ENCODE results near the gene FBP2.

The FBP2 gene

DNA sequence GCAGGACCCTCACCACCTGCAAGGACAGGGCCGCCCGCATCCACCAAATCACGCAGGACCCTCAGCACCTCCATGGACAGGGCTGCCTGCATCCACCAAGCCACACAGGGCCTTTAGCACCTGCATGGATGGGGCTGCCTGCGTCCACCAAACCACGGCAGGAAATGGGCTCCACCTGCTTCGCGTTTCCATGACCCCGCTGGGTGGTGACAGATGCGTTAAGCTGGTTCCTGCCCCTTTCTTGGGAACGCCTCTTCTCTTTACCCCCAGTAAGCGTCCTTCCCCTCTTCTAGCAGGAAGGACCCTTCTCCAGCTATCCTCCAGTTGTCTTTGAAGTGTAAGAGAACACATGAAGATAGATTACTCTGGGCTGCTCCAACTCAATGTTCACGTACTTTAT lies 32.2 kb upstream of the FBP2 start:
- Histone ChIP-seq H3K4me3 (ENCODE audit: low read length) (no peak overlapping the region), H3K36me3 (ENCODE audit: control insufficient read depth, low read depth, low read length) (no peaks in the 10 kb centered on the region), H3K9ac (ENCODE audit: low read length) (no peak overlapping the region), H3K27me3 (ENCODE audit: control insufficient read depth, insufficient read depth, low read length) (no peaks in the 10 kb centered on the region), H3K9me3 (ENCODE audit: control insufficient read depth, low read depth, low read length) (no peaks in the 10 kb centered on the region), H3K27ac (ENCODE audit: low read length) (no peak overlapping the region), H3K4me1 (ENCODE audit: control insufficient read depth, low read depth, low read length) (peaks cover 13% of the 10 kb centered on the region)

DNA sequence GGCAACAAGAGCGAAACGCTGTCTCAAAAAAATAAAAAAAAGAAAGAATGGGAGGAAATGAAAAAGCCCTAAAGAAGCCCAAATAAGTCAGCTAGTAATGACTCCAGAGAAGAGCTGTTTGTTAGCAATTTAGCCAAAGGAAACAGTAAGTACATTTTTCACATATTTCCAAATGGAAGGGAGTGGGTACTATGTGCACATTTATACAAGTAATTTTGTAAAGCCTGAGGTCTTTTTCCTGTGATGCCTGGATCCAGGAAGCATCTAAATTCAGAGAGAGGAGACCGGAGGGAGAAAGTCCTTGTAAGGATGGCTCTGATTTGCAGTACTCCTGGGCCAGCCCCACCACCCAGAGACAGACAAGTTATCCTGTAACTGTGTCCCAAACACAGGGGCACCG lies 31.0 kb upstream of the FBP2 start:
- no peak overlapping the region for H3K27ac ChIP-seq (ENCODE audit: low read length)
- H3K9me3 ChIP-seq (ENCODE audit: control insufficient read depth, low read depth, low read length) = no peaks in the 10 kb centered on the region
- H3K27me3 ChIP-seq (ENCODE audit: control insufficient read depth, insufficient read depth, low read length) = no peaks in the 10 kb centered on the region
- H3K4me3 ChIP-seq (ENCODE audit: low read length) = no peak overlapping the region
- no peak overlapping the region for H3K9ac ChIP-seq (ENCODE audit: low read length)
- no peaks in the 10 kb centered on the region for H3K36me3 ChIP-seq (ENCODE audit: control insufficient read depth, low read depth, low read length)
- peaks cover 4% of the 10 kb centered on the region for H3K4me1 ChIP-seq (ENCODE audit: control insufficient read depth, low read depth, low read length)

GRCh38 chr9:94623253-94623652 lies 29.6 kb upstream of the FBP2 start:
- peaks cover under 1% of the 10 kb centered on the region for H3K4me1 ChIP-seq (ENCODE audit: control insufficient read depth, low read depth, low read length)
- H3K27ac ChIP-seq (ENCODE audit: low read length) = no peak overlapping the region
- no peak overlapping the region for H3K4me3 ChIP-seq (ENCODE audit: low read length)
- H3K9me3 ChIP-seq (ENCODE audit: control insufficient read depth, low read depth, low read length) = no peaks in the 10 kb centered on the region
- H3K9ac ChIP-seq (ENCODE audit: low read length) = no peak overlapping the region
- no peaks in the 10 kb centered on the region for H3K36me3 ChIP-seq (ENCODE audit: control insufficient read depth, low read depth, low read length)
- no peaks in the 10 kb centered on the region for H3K27me3 ChIP-seq (ENCODE audit: control insufficient read depth, insufficient read depth, low read length)

DNA sequence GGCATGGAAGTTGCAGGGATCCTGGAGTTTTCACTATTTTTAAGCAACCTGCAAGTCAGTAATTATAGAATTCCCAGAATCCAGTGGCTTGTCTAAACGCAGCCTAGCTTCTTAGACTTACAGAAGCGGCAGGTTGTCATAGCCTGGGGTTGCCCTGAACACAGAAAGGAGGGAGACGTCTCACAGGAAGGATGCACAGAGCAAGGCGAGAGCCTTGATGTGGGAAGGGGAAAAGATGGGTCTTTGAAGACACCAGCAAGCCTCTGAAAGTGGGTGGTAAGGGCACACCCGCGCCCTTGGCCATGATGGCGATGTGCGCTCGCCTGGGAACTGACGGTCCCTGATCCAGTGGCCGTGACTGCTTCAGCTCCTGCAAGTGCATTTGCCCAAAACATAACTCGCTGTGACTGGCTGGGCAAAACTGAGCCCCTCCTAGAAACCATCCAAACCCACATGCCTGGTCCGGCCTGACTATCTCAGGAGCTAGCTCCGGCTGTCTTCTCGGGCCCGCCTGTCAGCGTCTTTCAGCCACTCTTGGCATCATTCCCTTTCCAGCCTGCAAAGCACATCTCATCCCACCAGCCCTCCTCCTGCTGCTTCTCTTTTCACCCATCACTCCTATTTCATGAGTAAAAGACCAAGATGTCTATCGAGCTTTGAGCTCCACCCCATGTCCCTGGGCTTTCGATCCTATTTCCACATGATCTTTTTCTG lies 28.6 kb upstream of the FBP2 start:
- Histone ChIP-seq H3K27me3 (ENCODE audit: control insufficient read depth, insufficient read depth, low read length) (no peaks in the 10 kb centered on the region), H3K9me3 (ENCODE audit: control insufficient read depth, low read depth, low read length) (no peaks in the 10 kb centered on the region), H3K36me3 (ENCODE audit: control insufficient read depth, low read depth, low read length) (no peaks in the 10 kb centered on the region), H3K4me3 (ENCODE audit: low read length) (no peak overlapping the region), H3K9ac (ENCODE audit: low read length) (no peak overlapping the region), H3K27ac (ENCODE audit: low read length) (no peak overlapping the region), H3K4me1 (ENCODE audit: control insufficient read depth, low read depth, low read length) (no peaks in the 10 kb centered on the region)

DNA sequence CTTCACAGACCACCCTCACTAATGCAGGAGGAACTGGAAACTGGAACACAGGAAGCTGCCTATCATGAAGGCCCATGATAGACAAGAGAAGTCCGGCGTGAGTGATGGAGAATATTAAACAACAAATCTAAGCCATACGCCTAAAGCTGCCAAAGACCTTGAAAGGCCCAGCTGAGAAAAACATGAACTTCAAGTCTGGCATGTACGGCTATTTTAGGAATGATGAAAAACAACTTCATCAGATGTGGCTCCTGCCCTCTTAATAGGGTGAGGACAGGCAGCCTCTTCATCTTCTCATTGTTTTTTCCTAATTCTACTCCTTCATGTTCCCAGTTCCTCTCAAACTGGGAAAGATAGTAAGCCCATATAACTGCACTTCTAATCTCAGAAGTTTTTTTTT lies 25.4 kb upstream of the FBP2 start:
- Histone ChIP-seq H3K9me3 (ENCODE audit: control insufficient read depth, low read depth, low read length) (no peaks in the 10 kb centered on the region), H3K27me3 (ENCODE audit: control insufficient read depth, insufficient read depth, low read length) (no peaks in the 10 kb centered on the region), H3K9ac (ENCODE audit: low read length) (no peak overlapping the region), H3K36me3 (ENCODE audit: control insufficient read depth, low read depth, low read length) (no peaks in the 10 kb centered on the region), H3K27ac (ENCODE audit: low read length) (no peak overlapping the region), H3K4me1 (ENCODE audit: control insufficient read depth, low read depth, low read length) (no peaks in the 10 kb centered on the region), H3K4me3 (ENCODE audit: low read length) (no peak overlapping the region)

DNA sequence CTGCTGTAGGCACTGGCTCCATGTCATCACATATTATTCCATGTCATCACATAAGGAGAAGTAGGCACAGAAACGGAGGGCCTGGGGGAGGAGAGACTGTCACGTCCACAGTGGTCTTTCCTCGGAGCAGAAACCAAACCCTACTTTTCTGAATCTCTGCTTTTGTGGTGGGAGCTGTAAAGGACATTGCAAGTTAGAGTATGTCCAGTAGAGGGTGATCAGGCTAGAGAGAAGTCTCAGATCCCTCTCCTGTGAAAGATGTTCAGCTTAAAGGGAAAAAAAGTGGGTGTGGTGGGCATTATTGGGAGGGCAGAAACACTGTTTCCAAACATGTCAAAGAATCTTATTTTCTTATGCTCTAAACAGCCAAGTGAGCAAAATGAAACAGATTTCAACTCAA lies 19.4 kb upstream of the FBP2 start:
- Histone ChIP-seq H3K27me3 (ENCODE audit: control insufficient read depth, insufficient read depth, low read length) (no peaks in the 10 kb centered on the region), H3K4me3 (ENCODE audit: low read length) (no peak overlapping the region), H3K36me3 (ENCODE audit: control insufficient read depth, low read depth, low read length) (no peaks in the 10 kb centered on the region), H3K4me1 (ENCODE audit: control insufficient read depth, low read depth, low read length) (peaks cover 3% of the 10 kb centered on the region), H3K27ac (ENCODE audit: low read length) (no peak overlapping the region), H3K9me3 (ENCODE audit: control insufficient read depth, low read depth, low read length) (no peaks in the 10 kb centered on the region), H3K9ac (ENCODE audit: low read length) (no peak overlapping the region)

GRCh38 chr9:94612071-94612470 lies 18.4 kb upstream of the FBP2 start:
- no peak overlapping the region for H3K27ac ChIP-seq (ENCODE audit: low read length)
- H3K9ac ChIP-seq (ENCODE audit: low read length) = no peak overlapping the region
- H3K4me3 ChIP-seq (ENCODE audit: low read length) = no peak overlapping the region
- no peaks in the 10 kb centered on the region for H3K9me3 ChIP-seq (ENCODE audit: control insufficient read depth, low read depth, low read length)
- H3K27me3 ChIP-seq (ENCODE audit: control insufficient read depth, insufficient read depth, low read length) = no peaks in the 10 kb centered on the region
- peaks cover 6% of the 10 kb centered on the region for H3K4me1 ChIP-seq (ENCODE audit: control insufficient read depth, low read depth, low read length)
- H3K36me3 ChIP-seq (ENCODE audit: control insufficient read depth, low read depth, low read length) = no peaks in the 10 kb centered on the region

DNA sequence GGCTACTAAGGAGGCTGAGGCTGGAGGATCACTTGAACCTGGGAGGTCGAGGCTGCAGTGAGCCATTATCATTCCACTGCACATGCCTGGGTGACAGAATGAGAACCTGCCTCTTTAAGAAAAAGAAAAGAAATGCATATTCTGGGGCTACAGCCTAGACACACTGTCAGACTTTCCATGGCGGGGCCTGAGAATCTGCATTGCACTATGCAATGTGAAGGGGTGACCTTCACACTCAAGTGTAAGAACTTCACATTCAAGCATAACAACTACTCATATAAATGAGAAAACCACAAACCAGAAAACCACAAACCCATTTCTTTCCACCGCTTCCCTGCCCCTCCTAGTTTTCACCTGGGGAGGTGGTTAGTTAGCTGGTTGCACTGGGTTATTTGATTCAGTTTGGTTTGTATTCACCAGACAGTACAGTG lies 18.0 kb upstream of the FBP2 start:
- H3K36me3 ChIP-seq (ENCODE audit: control insufficient read depth, low read depth, low read length) = no peaks in the 10 kb centered on the region
- no peak overlapping the region for H3K27ac ChIP-seq (ENCODE audit: low read length)
- no peaks in the 10 kb centered on the region for H3K9me3 ChIP-seq (ENCODE audit: control insufficient read depth, low read depth, low read length)
- H3K4me1 ChIP-seq (ENCODE audit: control insufficient read depth, low read depth, low read length) = peaks cover 6% of the 10 kb centered on the region
- H3K4me3 ChIP-seq (ENCODE audit: low read length) = no peak overlapping the region
- no peaks in the 10 kb centered on the region for H3K27me3 ChIP-seq (ENCODE audit: control insufficient read depth, insufficient read depth, low read length)
- no peak overlapping the region for H3K9ac ChIP-seq (ENCODE audit: low read length)

DNA sequence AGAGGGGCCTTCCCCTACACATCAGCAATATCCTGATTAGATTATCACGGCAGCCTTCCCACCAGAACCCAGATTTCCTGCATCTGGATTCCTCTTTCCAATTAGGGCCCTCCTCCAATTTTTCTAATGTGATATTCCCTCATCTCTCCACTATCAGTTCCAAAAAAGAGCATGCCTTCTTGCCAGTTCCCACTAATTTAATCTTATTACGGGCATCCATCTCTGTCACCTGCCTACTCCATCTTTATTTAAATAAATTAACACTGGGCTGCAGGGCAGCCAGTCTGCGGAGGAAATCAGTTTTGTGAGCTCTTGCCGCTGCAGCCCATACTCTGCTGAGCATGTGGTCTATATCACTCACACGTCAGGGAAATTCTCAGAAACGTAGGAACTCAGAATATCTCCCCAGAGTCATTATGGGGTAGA lies 16.6 kb upstream of the FBP2 start:
- Histone ChIP-seq H3K9me3 (ENCODE audit: control insufficient read depth, low read depth, low read length) (no peaks in the 10 kb centered on the region), H3K36me3 (ENCODE audit: control insufficient read depth, low read depth, low read length) (no peaks in the 10 kb centered on the region), H3K4me3 (ENCODE audit: low read length) (no peak overlapping the region), H3K9ac (ENCODE audit: low read length) (no peak overlapping the region), H3K27ac (ENCODE audit: low read length) (no peak overlapping the region), H3K4me1 (ENCODE audit: control insufficient read depth, low read depth, low read length) (peaks cover 6% of the 10 kb centered on the region), H3K27me3 (ENCODE audit: control insufficient read depth, insufficient read depth, low read length) (no peaks in the 10 kb centered on the region)

- Histone ChIP-seq H3K4me1 (ENCODE audit: control insufficient read depth, low read depth, low read length) (peaks cover 12% of the 10 kb centered on the region), H3K9me3 (ENCODE audit: control insufficient read depth, low read depth, low read length) (no peaks in the 10 kb centered on the region), H3K36me3 (ENCODE audit: control insufficient read depth, low read depth, low read length) (no peaks in the 10 kb centered on the region), H3K27ac (ENCODE audit: low read length) (no peak overlapping the region), H3K27me3 (ENCODE audit: control insufficient read depth, insufficient read depth, low read length) (no peaks in the 10 kb centered on the region), H3K4me3 (ENCODE audit: low read length) (no peak overlapping the region), H3K9ac (ENCODE audit: low read length) (no peak overlapping the region)
These were observed 13.7 kb upstream of the FBP2 start for GRCh38 chr9:94607423-94607691.

GRCh38 chr9:94606646-94607422 lies 13.2 kb upstream of the FBP2 start:
- Histone ChIP-seq H3K4me3 (ENCODE audit: low read length) (no peak overlapping the region), H3K27me3 (ENCODE audit: control insufficient read depth, insufficient read depth, low read length) (no peaks in the 10 kb centered on the region), H3K9me3 (ENCODE audit: control insufficient read depth, low read depth, low read length) (no peaks in the 10 kb centered on the region), H3K36me3 (ENCODE audit: control insufficient read depth, low read depth, low read length) (no peaks in the 10 kb centered on the region), H3K4me1 (ENCODE audit: control insufficient read depth, low read depth, low read length) (peaks cover 12% of the 10 kb centered on the region), H3K9ac (ENCODE audit: low read length) (no peak overlapping the region), H3K27ac (ENCODE audit: low read length) (no peak overlapping the region)
